ENCODE data around the gene MYOZ2. TPM values are rescaled to one million over a fixed set of nuclear protein-coding genes. Genes with fewer than 3 reads are reported as not detected.
A peak's percentile ranks its signal among the peaks of the same experiment; 100 is the strongest.

Gene MYOZ2
- total RNA-seq, 1 donor from 2014 or later, result 0.05 TPM

DNA sequence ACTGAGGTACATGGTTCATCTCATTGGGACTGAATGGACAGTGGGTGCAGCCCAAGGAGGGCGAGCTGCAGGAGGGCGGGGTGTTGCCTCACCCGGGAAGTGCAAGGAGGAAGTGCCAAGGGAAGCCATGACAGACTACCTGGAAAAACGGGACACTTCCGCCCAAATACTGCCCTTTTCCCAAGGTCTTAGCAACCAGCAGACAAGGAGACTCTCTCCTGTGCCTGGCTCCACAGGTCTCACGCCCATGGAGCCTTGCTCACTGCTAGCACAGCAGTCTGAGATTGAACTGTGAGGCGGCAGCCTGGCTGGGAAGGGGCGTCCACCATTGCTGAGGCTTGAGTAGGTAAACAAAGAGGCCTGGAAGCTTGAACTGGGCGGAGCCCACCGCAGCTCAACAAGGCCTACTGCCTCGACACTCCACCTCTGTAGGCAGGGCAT, 62.2 kb downstream of the MYOZ2 start:
- DNase-seq (ENCODE audit: low read depth), result no peak

DNA sequence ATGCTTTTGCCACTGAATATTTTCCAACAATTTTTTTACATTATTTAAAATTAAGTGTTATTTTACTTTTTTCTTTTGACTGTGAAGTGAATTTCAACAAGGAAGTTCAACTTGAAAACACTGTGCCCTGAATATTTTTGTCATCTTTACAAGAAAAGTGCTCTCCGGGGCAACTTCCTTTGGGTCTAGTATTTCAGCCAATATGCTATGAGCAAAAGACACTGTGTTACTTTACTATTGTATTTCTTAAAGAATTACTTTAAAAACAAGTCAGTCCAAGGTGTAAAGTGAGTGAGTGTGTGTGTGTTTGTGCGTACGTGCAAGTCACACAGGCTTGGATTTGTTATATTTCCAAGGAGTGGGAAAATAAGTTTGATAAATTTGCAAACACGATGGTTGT, 69.3 kb downstream of the MYOZ2 start:
- no peak for DNase-seq (ENCODE audit: low read depth)

- no peak for DNase-seq (ENCODE audit: low read depth)
Measured at GRCh38 chr4:119205690-119206089, 70.1 kb downstream of the MYOZ2 start.

DNA sequence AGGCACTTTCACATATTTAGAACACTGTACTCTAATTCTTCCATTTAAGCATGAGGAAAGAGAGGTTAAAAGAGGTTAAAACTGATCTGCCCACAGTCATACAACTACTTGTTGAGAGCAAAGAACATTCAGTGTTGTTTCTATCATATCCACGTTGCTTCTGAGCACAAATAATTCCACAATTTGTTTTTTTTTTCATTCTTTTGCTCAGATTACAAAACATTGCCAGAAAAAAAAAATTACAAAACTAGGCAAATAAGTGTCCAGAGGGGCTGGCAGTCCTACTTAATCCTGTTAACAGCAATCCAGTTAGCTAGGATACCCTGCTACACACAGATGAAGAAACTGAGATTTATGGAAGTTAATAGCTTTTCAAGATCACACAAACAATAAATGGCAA, 70.5 kb downstream of the MYOZ2 start:
- DNase-seq (ENCODE audit: low read depth), result no peak

DNA sequence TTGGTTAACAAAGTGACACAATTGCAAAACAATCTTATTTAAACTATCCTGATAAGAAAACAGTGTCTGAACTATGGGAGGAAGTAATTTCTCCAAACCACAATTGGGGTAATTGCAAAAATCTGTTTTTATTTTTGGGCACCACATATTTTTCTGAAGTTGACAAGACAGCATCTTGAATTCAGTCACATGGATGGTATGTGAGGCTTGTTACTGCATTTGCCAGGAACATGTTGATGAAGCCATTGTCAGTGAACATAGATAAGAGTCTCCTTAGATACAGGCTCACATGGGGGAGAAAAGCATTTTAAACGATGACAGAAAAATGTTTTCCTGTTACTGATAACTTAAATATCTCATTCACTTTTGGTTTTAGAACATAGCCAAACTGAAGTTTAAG, 71.4 kb downstream of the MYOZ2 start:
- no peak for DNase-seq (ENCODE audit: low read depth)

- peak; percentile 92 for DNase-seq (ENCODE audit: low read depth)
Measured at GRCh38 chr4:119209077-119209476, 73.4 kb downstream of the MYOZ2 start.

GRCh38 chr4:119209586-119209985, 74.0 kb downstream of the MYOZ2 start:
- DNase-seq (ENCODE audit: low read depth), result no peak

- peak; percentile 39 for DNase-seq (ENCODE audit: low read depth)
Measured at GRCh38 chr4:119210775-119211174, 75.1 kb downstream of the MYOZ2 start.

GRCh38 chr4:119211867-119212233, 76.2 kb downstream of the MYOZ2 start:
- peak; percentile 83 for DNase-seq (ENCODE audit: low read depth)

DNA sequence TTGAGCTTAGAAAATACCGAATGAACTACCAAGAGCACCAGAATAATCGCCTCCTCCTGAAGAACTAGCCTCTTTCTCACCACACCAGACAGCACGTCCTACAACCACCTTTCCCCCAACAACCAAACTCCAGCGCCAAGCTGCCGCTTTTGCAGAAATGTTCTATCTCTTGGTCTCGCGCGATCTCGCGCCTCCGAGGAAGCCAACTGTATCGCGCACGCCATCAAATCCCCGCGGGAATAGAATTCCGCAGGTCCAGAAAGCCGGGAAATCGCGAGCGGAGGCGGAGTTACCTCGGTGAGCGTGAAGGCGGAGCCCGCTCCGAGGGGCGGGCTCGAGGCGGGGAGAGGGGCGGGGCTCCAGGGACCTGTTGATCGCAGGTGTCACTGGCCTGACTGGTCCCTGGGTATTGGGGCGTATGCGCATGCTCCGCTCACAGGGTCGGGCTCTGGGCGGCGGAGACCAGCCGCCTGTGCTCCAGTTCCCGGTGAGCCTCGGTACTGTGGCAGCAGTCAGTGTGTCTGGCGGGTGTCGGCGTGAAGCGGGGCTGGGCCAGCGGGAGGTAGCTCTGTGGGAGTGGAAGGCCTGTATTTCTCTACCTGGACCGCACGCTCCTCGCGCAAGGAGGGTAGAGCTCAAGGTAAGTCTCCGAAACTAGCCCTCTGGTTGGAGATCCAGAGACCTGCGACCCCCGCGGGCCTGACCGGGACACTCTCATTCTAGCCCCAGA, 76.8 kb downstream of the MYOZ2 start, which contains the start of gene USP53:
Gene USP53, plus strand, starts transcription at position 480 of the 730 bp plus-strand sequence. CDS start 27,047 bp downstream, outside the sequence.
- peak; percentile 95 for DNase-seq (ENCODE audit: low read depth)

DNA sequence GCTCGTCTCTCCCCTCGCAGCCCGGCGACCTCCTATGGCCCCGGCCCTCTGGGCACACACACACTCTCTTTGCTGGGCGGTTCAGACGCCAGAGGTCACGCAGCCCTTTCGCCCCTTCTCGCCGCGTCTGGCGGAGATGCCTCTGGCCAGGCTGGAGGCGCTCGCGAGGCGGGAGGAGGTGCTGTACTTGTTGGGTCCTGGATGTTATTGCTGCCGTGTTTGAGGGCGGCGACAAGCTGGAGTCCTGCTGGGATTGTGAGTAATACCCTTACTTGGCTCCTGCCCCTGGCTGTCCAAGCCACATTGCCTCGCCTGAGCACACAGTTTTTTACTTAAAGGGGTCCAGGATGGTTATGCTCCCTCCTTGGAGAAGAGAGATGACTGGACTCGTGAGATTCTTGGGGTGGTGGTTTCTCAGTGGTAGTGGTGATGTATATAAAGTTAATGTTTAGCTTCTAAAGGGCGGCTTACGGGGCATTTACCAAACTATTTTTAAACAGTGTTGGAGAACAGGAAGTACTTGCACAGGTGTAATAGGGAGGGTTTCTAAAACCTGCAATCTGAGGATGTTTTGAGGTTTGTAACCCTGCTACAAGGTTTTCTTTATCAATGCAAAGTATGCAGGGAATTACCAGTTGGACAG, 77.5 kb downstream of the MYOZ2 start:
- DNase-seq (ENCODE audit: low read depth), result peak; percentile 92

- no peak for DNase-seq (ENCODE audit: low read depth)
Measured at GRCh38 chr4:119218093-119218492, 82.5 kb downstream of the MYOZ2 start.

DNA sequence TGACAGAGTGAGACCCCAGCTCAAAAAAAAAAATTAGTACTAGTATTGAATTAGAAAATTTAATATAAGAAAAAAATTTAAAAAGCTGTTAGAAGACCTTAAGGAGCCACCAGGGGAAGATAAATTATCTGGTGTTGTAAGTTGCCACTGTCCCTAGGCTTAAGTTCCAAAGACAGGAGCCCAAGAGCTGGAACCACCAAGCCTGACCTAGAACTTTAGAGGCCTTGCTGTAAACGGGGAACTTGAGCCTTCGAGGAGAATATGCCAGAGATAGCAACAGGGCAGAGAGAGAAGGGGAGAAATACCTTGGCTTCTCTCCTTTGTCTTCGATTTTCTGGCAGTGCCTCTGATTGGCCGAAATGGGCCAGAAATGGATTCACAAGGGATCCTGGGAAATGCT, 85.8 kb downstream of the MYOZ2 start:
- no peak for DNase-seq (ENCODE audit: low read depth)

- DNase-seq (ENCODE audit: low read depth), result no peak
Measured at GRCh38 chr4:119227690-119228089, 92.1 kb downstream of the MYOZ2 start.

GRCh38 chr4:119228406-119228805, 92.8 kb downstream of the MYOZ2 start:
- DNase-seq (ENCODE audit: low read depth), result no peak

GRCh38 chr4:119229908-119230687, 94.5 kb downstream of the MYOZ2 start:
- no peak for DNase-seq (ENCODE audit: low read depth)

GRCh38 chr4:119231491-119231890, 95.9 kb downstream of the MYOZ2 start:
- DNase-seq (ENCODE audit: low read depth), result no peak

- DNase-seq (ENCODE audit: low read depth), result no peak
Measured at GRCh38 chr4:119232286-119232685, 96.7 kb downstream of the MYOZ2 start.

DNA sequence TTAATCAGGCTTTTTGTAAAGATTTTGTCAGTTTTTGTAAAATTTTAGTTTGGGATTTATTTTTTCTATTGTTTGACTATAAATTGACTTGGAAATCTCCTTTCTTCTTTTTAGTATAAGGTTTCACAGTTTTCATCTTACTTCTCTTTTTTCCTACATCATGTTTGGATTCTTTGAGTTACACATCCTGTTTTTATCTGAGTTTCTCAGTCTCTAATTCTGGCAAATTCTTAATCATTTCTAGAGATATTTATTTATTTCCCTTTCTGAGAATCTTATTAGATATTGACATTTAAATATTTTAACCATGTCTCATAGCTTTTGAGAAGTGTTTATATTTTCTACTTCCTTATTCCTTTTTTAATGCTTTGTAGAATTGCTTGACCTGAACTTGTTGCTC, 97.6 kb downstream of the MYOZ2 start:
- peak; percentile 27 for DNase-seq (ENCODE audit: low read depth)

DNA sequence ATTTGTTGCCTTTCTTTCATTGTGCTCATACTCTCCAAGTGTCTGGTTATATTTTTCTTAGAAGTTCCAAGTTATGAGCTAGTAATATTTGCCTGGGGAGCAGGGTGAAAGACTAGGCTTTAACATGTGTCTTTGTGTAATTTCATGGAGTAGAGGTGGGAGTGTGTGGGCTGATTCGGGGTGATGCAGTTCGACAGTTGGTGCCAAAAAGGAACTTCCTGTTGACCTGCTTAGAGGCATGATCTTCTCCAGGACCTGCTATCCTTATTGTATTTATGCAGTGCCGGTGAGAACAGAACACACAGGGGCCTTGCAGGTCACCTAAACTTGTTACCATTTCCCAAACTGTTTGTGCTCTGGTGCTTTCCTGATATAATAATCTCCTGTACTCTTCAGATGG, 98.1 kb downstream of the MYOZ2 start:
- peak; percentile 13 for DNase-seq (ENCODE audit: low read depth)

- no peak for DNase-seq (ENCODE audit: low read depth)
Measured at GRCh38 chr4:119237201-119237600, 101.6 kb downstream of the MYOZ2 start.

Measured in renal cortical epithelial cell (primary cell).